ENCODE results near the gene ZNF33A.
"Not testable (repeated sequence)": the region's sequence is repeated elsewhere in the genome, so short reads cannot be mapped to it uniquely, and the experiment has no call there.

The ZNF33A gene

DNA sequence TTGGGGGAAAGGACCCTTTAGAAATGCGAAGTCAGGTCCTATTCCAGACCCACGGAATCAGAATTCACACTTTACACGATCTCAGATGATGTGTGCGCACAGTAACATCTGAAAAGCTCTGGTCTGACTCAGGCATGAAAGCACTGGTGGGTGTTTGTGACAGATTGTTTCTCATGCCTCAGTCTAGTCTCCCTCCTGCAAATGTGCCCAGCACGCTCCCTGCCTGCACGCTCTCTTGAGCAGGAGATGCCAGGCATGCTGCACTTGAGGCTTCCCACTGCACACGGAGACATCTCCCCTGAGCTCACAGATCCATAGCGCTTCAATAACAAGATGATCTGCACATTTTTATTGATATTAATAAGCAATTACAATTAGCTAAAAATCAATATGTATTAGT, 60.0 kb downstream of the ZNF33A start:
- Histone ChIP-seq H3K9me3 (replicated peaks in 1 of 2; ENCODE audit: control insufficient read depth in 2 of 2, insufficient read depth in 1 of 2, low read depth in 1 of 2, low read length in 2 of 2) (peaks cover 0 to 10% of the 10 kb centered on the region in 2 donors), H4K91ac (ENCODE audit: low read depth, low read length, poor library complexity) (no peak overlapping the region), H2BK15ac (ENCODE audit: low read length) (no peak overlapping the region), H3K4me1 (ENCODE audit: control insufficient read depth in 2 of 2, insufficient read depth in 1 of 2, low read depth in 1 of 2, low read length in 2 of 2) (no peaks in the 10 kb centered on the region), H2AK5ac (ENCODE audit: low read depth, low read length) (no peak overlapping the region), H4K8ac (ENCODE audit: low read depth, low read length) (no peak overlapping the region), H3K4me2 (ENCODE audit: insufficient read depth, low read length, poor library complexity, severe bottlenecking) (no peak overlapping the region), H3K79me1 (ENCODE audit: low read depth, low read length) (no peaks in the 10 kb centered on the region), H2BK5ac (ENCODE audit: low read length) (no peak overlapping the region), H3K9ac (ENCODE audit: low read depth, low read length, poor library complexity) (no peak overlapping the region), H3K27ac (replicated peaks; ENCODE audit: low read length) (no peak overlapping the region), H3K27me3 (ENCODE audit: control insufficient read depth in 3 of 3, insufficient read depth in 3 of 3, low read depth in 1 of 3, low read length in 3 of 3) (no peaks in the 10 kb centered on the region), H3K23ac (ENCODE audit: low read depth, low read length, poor library complexity) (no peak overlapping the region), H3K4me3 (ENCODE audit: low read length in 2 of 2) (no peak overlapping the region), H2BK120ac (ENCODE audit: low read depth, low read length) (no peak overlapping the region), H3K18ac (ENCODE audit: low read length) (no peak overlapping the region), H2AFZ (ENCODE audit: low read length) (no peak overlapping the region), H2BK12ac (ENCODE audit: low read length) (no peak overlapping the region), H3K4ac (ENCODE audit: low read length) (no peak overlapping the region), H3K14ac (ENCODE audit: low read length) (no peak overlapping the region), H3K36me3 (replicated peaks in 1 of 2; ENCODE audit: control insufficient read depth in 2 of 2, insufficient read depth in 2 of 2, low read length in 2 of 2) (no peaks in the 10 kb centered on the region)
- no peak for DNase-seq (ENCODE audit: low spot score)
- no CpG with 5 or more reads among the region's 8 CpGs for WGBS, 2 donors (ENCODE audit: extremely low coverage in 2 of 2, insufficient read length in 2 of 2, insufficient replicate concordance in 1 of 2)

DNA sequence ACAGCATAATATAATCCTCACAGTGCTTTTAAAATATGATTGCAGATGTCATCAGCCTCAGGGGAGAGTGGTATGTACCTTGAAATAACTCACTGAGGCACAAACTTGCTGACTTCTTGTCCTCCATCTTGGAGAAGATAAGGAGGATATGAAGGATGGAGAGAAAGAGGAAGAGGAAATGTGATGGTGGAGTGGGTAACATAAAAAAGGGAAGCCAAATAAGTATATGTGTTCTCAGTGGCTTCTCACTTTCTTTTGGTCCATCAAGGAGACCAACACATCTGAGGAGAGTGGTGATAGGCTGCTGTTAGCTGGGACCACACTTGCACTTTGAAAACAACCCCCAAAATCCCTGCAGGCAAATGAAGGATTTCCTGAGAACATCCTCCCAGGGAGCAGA, 62.1 kb downstream of the ZNF33A start:
- no peak overlapping the region for H3K14ac ChIP-seq (ENCODE audit: low read length)
- peaks cover 5 to 13% of the 10 kb centered on the region in 2 donors for H3K9me3 ChIP-seq (replicated peaks in 1 of 2; ENCODE audit: control insufficient read depth in 2 of 2, insufficient read depth in 1 of 2, low read depth in 1 of 2, low read length in 2 of 2)
- H3K18ac ChIP-seq (ENCODE audit: low read length): no peak overlapping the region
- H2BK120ac ChIP-seq (ENCODE audit: low read depth, low read length): no peak overlapping the region
- H4K91ac ChIP-seq (ENCODE audit: low read depth, low read length, poor library complexity): no peak overlapping the region
- H3K79me1 ChIP-seq (ENCODE audit: low read depth, low read length): no peaks in the 10 kb centered on the region
- no peak overlapping the region for H3K4ac ChIP-seq (ENCODE audit: low read length)
- H3K4me3 ChIP-seq (ENCODE audit: low read length in 2 of 2): no peak overlapping the region
- H3K4me1 ChIP-seq (ENCODE audit: control insufficient read depth in 2 of 2, insufficient read depth in 1 of 2, low read depth in 1 of 2, low read length in 2 of 2): no peaks in the 10 kb centered on the region
- no peak overlapping the region for H3K9ac ChIP-seq (ENCODE audit: low read depth, low read length, poor library complexity)
- H2AK5ac ChIP-seq (ENCODE audit: low read depth, low read length): no peak overlapping the region
- H2BK15ac ChIP-seq (ENCODE audit: low read length): no peak overlapping the region
- DNase-seq (ENCODE audit: low spot score): no peak
- no peak overlapping the region for H2BK12ac ChIP-seq (ENCODE audit: low read length)
- no peaks in the 10 kb centered on the region for H3K36me3 ChIP-seq (replicated peaks in 1 of 2; ENCODE audit: control insufficient read depth in 2 of 2, insufficient read depth in 2 of 2, low read length in 2 of 2)
- no peak overlapping the region for H3K4me2 ChIP-seq (ENCODE audit: insufficient read depth, low read length, poor library complexity, severe bottlenecking)
- no peaks in the 10 kb centered on the region for H3K27me3 ChIP-seq (ENCODE audit: control insufficient read depth in 3 of 3, insufficient read depth in 3 of 3, low read depth in 1 of 3, low read length in 3 of 3)
- no peak overlapping the region for H2BK5ac ChIP-seq (ENCODE audit: low read length)
- no peak overlapping the region for H2AFZ ChIP-seq (ENCODE audit: low read length)
- no peak overlapping the region for H3K27ac ChIP-seq (replicated peaks; ENCODE audit: low read length)
- H4K8ac ChIP-seq (ENCODE audit: low read depth, low read length): no peak overlapping the region
- no peak overlapping the region for H3K23ac ChIP-seq (ENCODE audit: low read depth, low read length, poor library complexity)

DNA sequence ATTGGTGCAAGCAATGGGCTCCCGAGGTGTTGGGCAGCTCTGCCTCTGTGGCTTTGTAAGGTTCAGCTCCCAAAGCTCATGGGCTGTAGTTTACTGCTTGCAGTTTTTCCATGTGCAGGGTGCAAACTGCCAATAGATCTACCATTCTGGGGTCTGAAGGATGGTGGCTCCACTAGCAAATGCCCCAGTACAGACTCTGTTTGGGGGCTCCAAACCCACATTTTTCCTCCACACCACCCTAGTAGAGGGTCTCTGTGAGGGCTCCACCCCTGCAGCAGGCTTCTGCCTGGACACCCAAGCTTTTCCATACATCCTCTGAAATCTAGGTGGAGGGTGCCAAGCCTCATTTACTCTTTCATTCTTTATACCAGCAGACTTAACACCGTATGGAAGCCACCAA, 66.2 kb downstream of the ZNF33A start:
- Histone ChIP-seq H2BK12ac (ENCODE audit: low read length) (no peak overlapping the region), H3K9ac (ENCODE audit: low read depth, low read length, poor library complexity) (no peak overlapping the region), H2AK5ac (ENCODE audit: low read depth, low read length) (no peak overlapping the region), H3K27ac (replicated peaks; ENCODE audit: low read length) (no peak overlapping the region), H3K14ac (ENCODE audit: low read length) (no peak overlapping the region), H3K4me2 (ENCODE audit: insufficient read depth, low read length, poor library complexity, severe bottlenecking) (no peak overlapping the region), H3K23ac (ENCODE audit: low read depth, low read length, poor library complexity) (no peak overlapping the region), H2AFZ (ENCODE audit: low read length) (no peak overlapping the region), H4K91ac (ENCODE audit: low read depth, low read length, poor library complexity) (no peak overlapping the region), H4K8ac (ENCODE audit: low read depth, low read length) (no peak overlapping the region), H3K18ac (ENCODE audit: low read length) (no peak overlapping the region), H2BK15ac (ENCODE audit: low read length) (no peak overlapping the region), H3K36me3 (replicated peaks in 1 of 2; ENCODE audit: control insufficient read depth in 2 of 2, insufficient read depth in 2 of 2, low read length in 2 of 2) (no peaks in the 10 kb centered on the region), H3K79me1 (ENCODE audit: low read depth, low read length) (no peaks in the 10 kb centered on the region), H3K4me3 (ENCODE audit: low read length in 2 of 2) (no peak overlapping the region), H2BK120ac (ENCODE audit: low read depth, low read length) (no peak overlapping the region), H3K4ac (ENCODE audit: low read length) (no peak overlapping the region), H2BK5ac (ENCODE audit: low read length) (no peak overlapping the region), H3K27me3 (ENCODE audit: control insufficient read depth in 3 of 3, insufficient read depth in 3 of 3, low read depth in 1 of 3, low read length in 3 of 3) (no peaks in the 10 kb centered on the region), H3K9me3 (replicated peaks in 1 of 2; ENCODE audit: control insufficient read depth in 2 of 2, insufficient read depth in 1 of 2, low read depth in 1 of 2, low read length in 2 of 2) (peaks cover 5 to 9% of the 10 kb centered on the region in 2 donors), H3K4me1 (ENCODE audit: control insufficient read depth in 2 of 2, insufficient read depth in 1 of 2, low read depth in 1 of 2, low read length in 2 of 2) (no peaks in the 10 kb centered on the region)
- no CpG with 5 or more reads among the region's 2 CpGs for WGBS, 2 donors (ENCODE audit: extremely low coverage in 2 of 2, insufficient read length in 2 of 2, insufficient replicate concordance in 1 of 2)
- no peak for DNase-seq (ENCODE audit: low spot score)

DNA sequence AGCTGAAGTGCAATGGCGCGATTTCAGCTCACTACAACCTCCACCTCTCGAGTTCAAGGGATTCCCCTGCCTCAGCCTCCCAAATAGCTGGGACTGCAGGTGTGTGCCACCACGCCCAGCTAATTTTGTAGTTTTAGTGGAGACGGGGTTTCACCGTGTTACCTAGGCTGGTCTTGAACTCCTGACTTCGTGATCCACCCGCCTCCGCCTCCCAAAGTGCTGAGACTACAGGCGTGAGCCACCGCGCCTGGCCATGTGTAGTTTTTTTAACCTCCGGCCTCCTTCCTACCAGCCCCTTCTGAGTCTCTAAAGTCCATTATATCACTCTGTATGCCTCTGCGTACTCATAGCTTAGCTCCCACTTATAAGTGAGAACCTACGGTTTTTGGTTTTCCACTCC, 82.8 kb downstream of the ZNF33A start:
- not testable (repeated sequence) for H2AK5ac ChIP-seq (ENCODE audit: low read depth, low read length); H3K23ac ChIP-seq (ENCODE audit: low read depth, low read length, poor library complexity); H4K8ac ChIP-seq (ENCODE audit: low read depth, low read length); H3K27me3 ChIP-seq (ENCODE audit: control insufficient read depth in 3 of 3, insufficient read depth in 3 of 3, low read depth in 1 of 3, low read length in 3 of 3); H3K4me3 ChIP-seq (ENCODE audit: low read length in 2 of 2); H3K14ac ChIP-seq (ENCODE audit: low read length); H2BK15ac ChIP-seq (ENCODE audit: low read length); H2BK12ac ChIP-seq (ENCODE audit: low read length); H3K4ac ChIP-seq (ENCODE audit: low read length); H2BK120ac ChIP-seq (ENCODE audit: low read depth, low read length); H3K18ac ChIP-seq (ENCODE audit: low read length); H4K91ac ChIP-seq (ENCODE audit: low read depth, low read length, poor library complexity); H3K27ac ChIP-seq (replicated peaks; ENCODE audit: low read length); H3K4me1 ChIP-seq (ENCODE audit: control insufficient read depth in 2 of 2, insufficient read depth in 1 of 2, low read depth in 1 of 2, low read length in 2 of 2); H2BK5ac ChIP-seq (ENCODE audit: low read length); H3K9ac ChIP-seq (ENCODE audit: low read depth, low read length, poor library complexity); DNase-seq (ENCODE audit: low spot score); H3K79me1 ChIP-seq (ENCODE audit: low read depth, low read length); H3K4me2 ChIP-seq (ENCODE audit: insufficient read depth, low read length, poor library complexity, severe bottlenecking)
- no CpG with 5 or more reads among the region's 15 CpGs for WGBS, 2 donors (ENCODE audit: extremely low coverage in 2 of 2, insufficient read length in 2 of 2, insufficient replicate concordance in 1 of 2)
- peaks cover 6 to 31% of the 10 kb centered on the region in 2 donors for H3K36me3 ChIP-seq (replicated peaks in 1 of 2; ENCODE audit: control insufficient read depth in 2 of 2, insufficient read depth in 2 of 2, low read length in 2 of 2)
- H2AFZ ChIP-seq (ENCODE audit: low read length): peak overlapping the region; percentile 95
- peaks cover 9 to 11% of the 10 kb centered on the region in 2 donors for H3K9me3 ChIP-seq (replicated peaks in 1 of 2; ENCODE audit: control insufficient read depth in 2 of 2, insufficient read depth in 1 of 2, low read depth in 1 of 2, low read length in 2 of 2)
